ENCODE results near the gene FBXO22.

The FBXO22 gene

DNA sequence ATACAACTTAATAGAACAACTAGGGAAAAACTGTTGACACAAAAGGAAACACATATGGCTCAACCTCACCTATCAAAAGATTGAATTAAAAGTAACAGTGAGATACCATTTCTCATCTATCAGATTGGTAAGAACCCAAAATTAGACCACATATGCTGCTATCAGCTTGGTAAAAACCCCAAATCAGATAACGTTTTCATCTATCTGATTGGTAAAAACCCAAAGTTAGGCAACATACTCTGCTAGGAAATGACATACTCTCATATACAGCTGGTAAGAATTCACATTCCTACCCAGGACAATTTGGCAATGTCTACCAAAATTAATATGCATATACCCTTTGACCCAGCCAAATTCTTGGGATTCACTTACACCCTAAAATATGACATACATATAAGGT lies 82.3 kb downstream of the FBXO22 start:
- Histone ChIP-seq H3K9ac (ENCODE audit: low read depth, low read length) (no peak overlapping the region), H3K4me1 (ENCODE audit: insufficient read depth, low read length) (no peaks in the 10 kb centered on the region), H3K27ac (ENCODE audit: low read length) (no peak overlapping the region), H3K4me3 (ENCODE audit: low read length) (no peak overlapping the region), H3K9me3 (ENCODE audit: insufficient read depth, low read depth, low read length) (no peaks in the 10 kb centered on the region), H3K36me3 (ENCODE audit: insufficient read depth, low read depth, low read length) (no peaks in the 10 kb centered on the region), H3K27me3 (ENCODE audit: insufficient read depth, low read length) (no peaks in the 10 kb centered on the region)

DNA sequence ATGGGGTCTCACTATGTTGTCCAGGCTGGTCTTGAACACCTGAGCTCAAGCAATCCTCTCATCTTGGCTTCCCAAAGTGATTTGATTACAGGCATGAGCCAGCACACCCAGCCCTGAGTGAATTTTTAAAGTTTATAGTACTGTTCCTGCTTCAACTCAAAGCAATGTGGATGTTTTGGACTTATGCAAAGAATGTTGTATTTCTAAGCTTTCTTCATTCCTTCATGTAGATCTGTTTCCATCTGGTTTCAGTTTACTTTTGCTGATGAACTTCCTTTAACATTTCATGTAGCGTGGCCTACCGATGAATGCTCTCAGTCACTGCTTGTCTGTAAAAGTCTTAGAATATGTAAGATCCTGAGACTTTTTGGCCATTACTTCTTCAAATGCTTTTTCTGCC lies 85.4 kb downstream of the FBXO22 start:
- H3K9ac ChIP-seq (ENCODE audit: low read depth, low read length) = no peak overlapping the region
- peaks cover 6% of the 10 kb centered on the region; the same call in 1 of the 2 replicates for H3K9me3 ChIP-seq (ENCODE audit: insufficient read depth, low read depth, low read length)
- H3K27ac ChIP-seq (ENCODE audit: low read length) = no peak overlapping the region
- no peaks in the 10 kb centered on the region for H3K36me3 ChIP-seq (ENCODE audit: insufficient read depth, low read depth, low read length)
- peaks cover 2% of the 10 kb centered on the region; the same call in 1 of the 2 replicates for H3K4me1 ChIP-seq (ENCODE audit: insufficient read depth, low read length)
- no peak overlapping the region for H3K4me3 ChIP-seq (ENCODE audit: low read length)
- no peaks in the 10 kb centered on the region for H3K27me3 ChIP-seq (ENCODE audit: insufficient read depth, low read length)

DNA sequence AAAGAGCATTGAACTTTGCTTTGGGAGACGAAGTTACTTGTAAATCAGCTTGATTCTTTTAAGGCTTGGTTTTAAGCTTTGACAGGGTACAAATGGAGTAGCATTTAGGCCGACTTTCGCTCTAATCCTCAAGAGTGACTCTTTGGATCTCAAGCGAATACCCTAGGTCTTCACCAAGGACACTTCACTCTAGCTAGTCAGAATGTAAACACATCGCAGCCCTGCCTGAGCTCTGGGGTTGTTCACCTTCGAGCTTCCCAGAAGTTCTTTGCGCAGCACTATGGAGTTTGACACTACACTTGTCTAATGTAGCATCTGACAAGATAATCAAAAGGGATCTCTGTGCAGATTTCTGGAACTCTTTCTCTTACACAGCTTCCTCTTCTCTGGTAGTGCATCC lies 86.2 kb downstream of the FBXO22 start:
- Histone ChIP-seq H3K4me3 (ENCODE audit: low read length) (no peak overlapping the region), H3K27ac (ENCODE audit: low read length) (no peak overlapping the region), H3K4me1 (ENCODE audit: insufficient read depth, low read length) (peaks cover 2% of the 10 kb centered on the region; the same call in 1 of the 2 replicates), H3K27me3 (ENCODE audit: insufficient read depth, low read length) (no peaks in the 10 kb centered on the region), H3K9me3 (ENCODE audit: insufficient read depth, low read depth, low read length) (peaks cover 6% of the 10 kb centered on the region; the same call in 1 of the 2 replicates), H3K9ac (ENCODE audit: low read depth, low read length) (no peak overlapping the region), H3K36me3 (ENCODE audit: insufficient read depth, low read depth, low read length) (no peaks in the 10 kb centered on the region)
